CD14-positive monocyte (primary cell): ENCODE data around the gene NQO2. TPM values are rescaled to one million over a fixed set of nuclear protein-coding genes. Genes with fewer than 3 reads are reported as not detected.
"Not testable (repeated sequence)": the region's sequence is repeated elsewhere in the genome, so short reads cannot be mapped to it uniquely, and the experiment has no call there.

Source experiments
- DNase-seq, 3 donors: peaks; one replicate each; pipeline ENCODE4 v3.0.0-alpha.2; 2011 to 2022
- H2AFZ ChIP-seq: 2 replicates; pipeline ENCODE4 v1.6.0; 2012; ENCODE audit warnings: mild to moderate bottlenecking, low read depth, low read length, inconsistent platforms; ENCODE audit not compliant: insufficient read depth, poor library complexity, severe bottlenecking
- H3K27ac ChIP-seq, 2 donors: 1 replicate in 1 of 2; 2 replicates in 1 of 2; pipeline ENCODE4 v1.5.1; 2012 to 2013; ENCODE audit warnings: low read length in 2 of 2, control low read depth in 1 of 2, inconsistent platforms in 1 of 2, low read depth in 1 of 2, mild to moderate bottlenecking in 1 of 2
- H3K27me3 ChIP-seq, 2 donors: one replicate each; pipeline versions ENCODE4 v1.6.0 to v1.6.1; 2011 to 2013; ENCODE audit warnings: low read length in 2 of 2; ENCODE audit not compliant: control insufficient read depth in 2 of 2, insufficient read depth in 2 of 2
- H3K36me3 ChIP-seq, 2 donors: replicated peaks in 1 of 2; 1 replicate in 1 of 2; 2 replicates in 1 of 2; pipeline versions ENCODE4 v1.5.1 to v1.6.1; 2012 to 2013; ENCODE audit warnings: low read length in 2 of 2, control low read depth in 1 of 2, inconsistent platforms in 1 of 2, mild to moderate bottlenecking in 1 of 2; ENCODE audit not compliant: insufficient read depth in 2 of 2, control insufficient read depth in 1 of 2
- H3K4me1 ChIP-seq, 2 donors: 1 replicate in 1 of 2; 2 replicates in 1 of 2; pipeline versions ENCODE4 v1.5.1 to v1.6.1; 2012 to 2013; ENCODE audit warnings: low read length in 2 of 2, control low read depth in 1 of 2, inconsistent platforms in 1 of 2, mild to moderate bottlenecking in 1 of 2, moderate library complexity in 1 of 2; ENCODE audit not compliant: insufficient read depth in 2 of 2, control insufficient read depth in 1 of 2
- H3K4me2 ChIP-seq: replicated peaks from 2 replicates; pipeline ENCODE3; 2012; ENCODE audit warnings: low read length, moderate library complexity, mild to moderate bottlenecking; ENCODE audit not compliant: poor library complexity, severe bottlenecking; ENCODE audit errors: extremely low read depth
- H3K4me3 ChIP-seq, 3 experiments: fragments of 200-600 bp in 1 of 3; sonication (generic) in 1 of 3; replicated peaks in 1 of 3; 1 replicate in 2 of 3; 2 replicates in 1 of 3; pipeline ENCODE4 v1.5.1; 2011 to 2013; ENCODE audit warnings: low read length in 3 of 3, mild to moderate bottlenecking in 3 of 3, control low read depth in 2 of 3, low read depth in 2 of 3, inconsistent platforms in 1 of 3, moderate library complexity in 1 of 3
- H3K79me2 ChIP-seq: 2 replicates; pipeline ENCODE4 v1.6.0; 2012; ENCODE audit warnings: mild to moderate bottlenecking, control low read depth, inconsistent platforms, low read length, moderate library complexity; ENCODE audit not compliant: insufficient read depth
- H3K9ac ChIP-seq: 2 replicates; pipeline ENCODE4 v1.6.0; 2017; ENCODE audit warnings: low read length, mild to moderate bottlenecking; ENCODE audit not compliant: insufficient read depth, poor library complexity, severe bottlenecking
- H3K9me3 ChIP-seq, 2 donors: replicated peaks in 1 of 2; 1 replicate in 1 of 2; 2 replicates in 1 of 2; pipeline versions ENCODE4 v1.5.1 to v1.6.1; 2012 to 2013; ENCODE audit warnings: low read length in 2 of 2, control low read depth in 1 of 2; ENCODE audit not compliant: control insufficient read depth in 1 of 2, insufficient read depth in 1 of 2
- H4K20me1 ChIP-seq: 2 replicates; pipeline ENCODE4 v1.6.0; 2012; ENCODE audit warnings: mild to moderate bottlenecking, low read length, control low read depth, moderate library complexity; ENCODE audit not compliant: insufficient read depth
- H3K27ac Mint-ChIP-seq, 7 donors: one replicate each; pipeline ENCODE4 v1.8.0; 2020; ENCODE audit warnings: mild to moderate bottlenecking in 7 of 7, mixed read lengths in 7 of 7, moderate library complexity in 6 of 7, inconsistent platforms in 2 of 7
- H3K27me3 Mint-ChIP-seq, 3 donors: one replicate each; pipeline ENCODE4 v1.8.0; 2021 to 2022; ENCODE audit warnings: low read depth in 3 of 3, mild to moderate bottlenecking in 3 of 3, mixed read lengths in 3 of 3, moderate library complexity in 3 of 3, inconsistent platforms in 1 of 3
- H3K36me3 Mint-ChIP-seq, 2 donors: one replicate each; pipeline ENCODE4 v1.8.0; 2020; ENCODE audit warnings: mixed read lengths in 2 of 2, inconsistent platforms in 1 of 2, mild to moderate bottlenecking in 1 of 2
- H3K4me1 Mint-ChIP-seq: one replicate; pipeline ENCODE4 v1.8.0; 2020; ENCODE audit warnings: mild to moderate bottlenecking, mixed read lengths
- H3K4me3 Mint-ChIP-seq, 2 donors: one replicate each; pipeline ENCODE4 v1.8.0; 2020; ENCODE audit warnings: mild to moderate bottlenecking in 2 of 2, mixed read lengths in 2 of 2, moderate library complexity in 1 of 2
- H3K9me3 Mint-ChIP-seq, 7 donors: one replicate each; pipeline ENCODE4 v1.8.0; 2020 to 2022; ENCODE audit warnings: mixed read lengths in 7 of 7, mild to moderate bottlenecking in 6 of 7, moderate library complexity in 6 of 7, inconsistent platforms in 2 of 7
- CTCF ChIP-seq: fragments of 200-600 bp; IDR thresholded peaks from one replicate; pipeline ENCODE4 v1.8.0; 2022; ENCODE audit warnings: antibody characterized with exemption, mild to moderate bottlenecking
- WGBS: methylation state at CpG from one replicate; pipeline ENCODE4 v1.1.5; 2013; ENCODE audit warnings: missing lambda C conversion rate; ENCODE audit not compliant: insufficient coverage; 5-methylcytosine and 5-hydroxymethylcytosine counted together
- intact Hi-C, 2 donors: fragments of 100-400 bp; cut with micrococcal nuclease; formaldehyde crosslinking; loops; one replicate each; pipeline versions ENCODE4 v1.15.0 to v1.15.1; 2023
- polyA plus RNA-seq, 3 donors: library from polyadenylated mRNA; depleted of rRNA in 1 of 3; unstranded in 2 of 3; stranded (reverse) in 1 of 3; fragments of 300-500 nt in 2 of 3; fragments of >200 nt in 1 of 3; fragmentation: Illumina TruSeq in 2 of 3; gene quantifications; 1 replicate in 2 of 3; 2 replicates in 1 of 3; pipeline ENCODE4 v1.2.3, GENCODE V29; 2012 to 2021

Gene NQO2
- polyA plus RNA-seq, 3 donors: 30.0 to 281 (median 146) TPM

- Mint-ChIP-seq H3K36me3 (no peaks in the 10 kb centered on the region), H3K9me3 (peaks cover 0 to 3% (median 0%) of the 10 kb centered on the region in 7 donors), H3K4me3 (peak overlapping the region in 1 of 2 donors; percentile 36), H3K27ac (peak overlapping the region; percentile 56 to 84 (median 71)), H3K4me1 (peaks cover 18% of the 10 kb centered on the region), H3K27me3 (peaks cover 0 to 9% (median 4%) of the 10 kb centered on the region in 3 donors)
- Histone ChIP-seq H4K20me1 (no peaks in the 10 kb centered on the region), H3K4me2 (no peak overlapping the region), H3K36me3 (no peaks in the 10 kb centered on the region), H3K4me1 (peaks cover 10 to 13% of the 10 kb centered on the region in 2 donors), H3K9ac (no peak overlapping the region), H3K4me3 (no peak overlapping the region), H3K9me3 (no peaks in the 10 kb centered on the region), H3K79me2 (no peaks in the 10 kb centered on the region), H3K27me3 (no peaks in the 10 kb centered on the region), H3K27ac (peak overlapping the region in 1 of 2 donors; percentile 28), H2AFZ (peak overlapping the region; percentile 28)
- intact Hi-C loops: no loop called here
- DNase-seq: peak in 2 of 3 donors; percentile 20 to 33
- TF ChIP-seq CTCF: no peak
- WGBS: no CpG with 5 or more reads among the region's 1 CpG
Measured at GRCh38 chr6:3045777-3046176, 46.1 kb downstream of the NQO2 start.

DNA sequence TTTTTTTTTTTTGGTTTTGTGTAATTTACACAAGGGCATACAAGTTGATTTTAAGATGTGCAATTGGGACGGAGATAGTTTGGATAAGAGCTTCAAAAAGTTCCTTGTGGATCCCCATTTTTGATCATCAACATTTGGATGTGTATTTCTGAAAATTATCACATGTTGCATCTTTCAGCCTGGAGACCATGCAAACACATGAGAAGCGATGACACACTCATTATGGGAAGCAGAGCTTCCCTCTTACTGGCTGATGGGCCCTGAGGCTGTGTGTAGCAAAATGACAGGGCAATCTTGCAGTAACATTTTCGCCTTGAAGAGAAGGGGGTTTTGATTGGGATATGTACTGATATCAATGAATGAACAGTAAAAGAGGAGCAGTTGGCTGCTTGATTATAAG, 46.6 kb downstream of the NQO2 start:
- Histone ChIP-seq H3K79me2 (no peaks in the 10 kb centered on the region), H3K36me3 (no peaks in the 10 kb centered on the region), H4K20me1 (no peaks in the 10 kb centered on the region), H3K9ac (no peak overlapping the region), H3K27ac (peak overlapping the region in 1 of 2 donors; percentile 28), H3K4me1 (peaks cover 10 to 13% of the 10 kb centered on the region in 2 donors), H3K9me3 (no peaks in the 10 kb centered on the region), H3K27me3 (no peaks in the 10 kb centered on the region), H3K4me2 (no peak overlapping the region), H2AFZ (no peak overlapping the region), H3K4me3 (no peak overlapping the region)
- intact Hi-C loops: no loop called here
- Mint-ChIP-seq H3K27me3 (peaks cover 0 to 9% (median 3%) of the 10 kb centered on the region in 3 donors), H3K9me3 (peaks cover 0 to 3% (median 0%) of the 10 kb centered on the region in 7 donors), H3K36me3 (no peaks in the 10 kb centered on the region), H3K4me3 (no peak overlapping the region), H3K4me1 (peaks cover 18% of the 10 kb centered on the region), H3K27ac (peak overlapping the region; percentile 56 to 84 (median 71))
- no peak for TF ChIP-seq CTCF
- peak; percentile 63 to 81 (median 75) for DNase-seq
- WGBS: 17% methylated on average over 1 of the region's 3 CpGs

DNA sequence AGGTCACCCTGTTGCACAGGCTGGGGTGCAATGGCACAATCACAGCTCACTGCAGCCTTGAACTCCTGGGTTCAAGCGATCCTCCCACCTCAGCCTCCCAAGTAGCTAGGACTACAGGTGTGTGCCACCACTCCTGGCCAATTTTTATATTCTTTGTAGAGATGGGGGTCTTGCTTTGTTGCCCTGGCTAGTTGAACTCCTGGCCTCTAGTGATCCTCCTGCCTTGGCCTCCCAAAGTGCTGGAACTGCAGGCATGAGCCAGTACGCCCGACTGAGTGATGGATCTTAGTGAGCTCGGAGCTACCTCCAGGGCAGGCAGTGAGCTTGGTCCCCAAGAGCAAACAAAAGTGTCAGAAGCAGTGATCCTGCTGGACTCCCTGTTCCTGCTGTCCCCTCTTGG, 48.3 kb downstream of the NQO2 start:
- H3K27ac Mint-ChIP-seq, intact Hi-C loops, H3K4me3 Mint-ChIP-seq: not testable (repeated sequence)

More for the DNA sequence above, 48.3 kb downstream of the NQO2 start:
- WGBS: 79% methylated on average over 3 of the region's 4 CpGs
- H3K4me2 ChIP-seq, H3K4me3 ChIP-seq, H3K27me3 Mint-ChIP-seq, H3K9me3 Mint-ChIP-seq, H3K36me3 ChIP-seq, H3K27me3 ChIP-seq, H4K20me1 ChIP-seq, H3K79me2 ChIP-seq, H3K9me3 ChIP-seq, H3K27ac ChIP-seq, DNase-seq, H3K36me3 Mint-ChIP-seq, H3K9ac ChIP-seq, H2AFZ ChIP-seq: not testable (repeated sequence)
- peaks cover 26% of the 10 kb centered on the region for H3K4me1 Mint-ChIP-seq
- peaks cover 15 to 19% of the 10 kb centered on the region in 2 donors for H3K4me1 ChIP-seq
